Measurements from ENCODE around the gene MAST4.

DNA sequence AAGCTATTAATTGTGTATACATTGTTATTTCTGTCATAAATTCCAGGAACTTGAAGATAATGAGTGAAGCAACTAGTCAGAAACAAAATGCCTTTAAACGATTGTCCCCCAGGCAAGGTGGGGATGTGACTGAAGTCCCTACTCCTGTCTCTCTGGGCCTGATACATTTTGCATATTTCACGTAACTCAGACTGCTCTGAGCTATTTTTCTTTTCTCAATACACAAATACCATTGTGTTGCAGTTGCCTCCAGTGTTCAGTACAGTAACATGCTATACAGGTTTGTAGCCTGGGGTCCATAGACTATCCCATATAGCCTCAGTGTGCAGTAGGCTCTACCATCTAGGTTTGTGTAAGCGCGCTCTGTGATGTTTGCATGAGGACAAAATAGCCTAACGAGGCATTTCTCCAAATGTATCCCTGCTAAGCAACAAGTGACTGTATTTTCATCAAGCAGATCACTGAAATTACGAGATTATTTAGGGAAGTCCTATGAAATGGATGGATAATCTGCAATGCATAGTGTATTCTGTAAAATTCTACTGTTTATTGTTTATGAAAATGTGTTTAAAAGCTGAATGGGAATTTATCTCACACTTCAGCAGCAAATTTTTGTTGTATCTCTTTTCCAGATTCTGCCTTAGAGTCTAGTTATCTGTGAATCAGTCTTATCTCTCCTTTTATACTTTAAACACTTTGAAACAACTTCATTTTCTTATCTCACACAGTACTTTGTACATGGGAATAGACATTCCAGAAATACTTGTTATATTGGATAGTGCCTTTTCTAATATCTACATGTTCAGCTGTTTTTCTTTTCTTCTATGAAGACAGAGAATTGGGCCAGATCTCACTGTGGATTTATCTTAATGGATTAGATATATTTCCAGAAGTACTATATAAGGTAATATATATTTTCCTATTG lies 449.9 kb downstream of the MAST4 start:
- TF ChIP-seq, protein P1, sequence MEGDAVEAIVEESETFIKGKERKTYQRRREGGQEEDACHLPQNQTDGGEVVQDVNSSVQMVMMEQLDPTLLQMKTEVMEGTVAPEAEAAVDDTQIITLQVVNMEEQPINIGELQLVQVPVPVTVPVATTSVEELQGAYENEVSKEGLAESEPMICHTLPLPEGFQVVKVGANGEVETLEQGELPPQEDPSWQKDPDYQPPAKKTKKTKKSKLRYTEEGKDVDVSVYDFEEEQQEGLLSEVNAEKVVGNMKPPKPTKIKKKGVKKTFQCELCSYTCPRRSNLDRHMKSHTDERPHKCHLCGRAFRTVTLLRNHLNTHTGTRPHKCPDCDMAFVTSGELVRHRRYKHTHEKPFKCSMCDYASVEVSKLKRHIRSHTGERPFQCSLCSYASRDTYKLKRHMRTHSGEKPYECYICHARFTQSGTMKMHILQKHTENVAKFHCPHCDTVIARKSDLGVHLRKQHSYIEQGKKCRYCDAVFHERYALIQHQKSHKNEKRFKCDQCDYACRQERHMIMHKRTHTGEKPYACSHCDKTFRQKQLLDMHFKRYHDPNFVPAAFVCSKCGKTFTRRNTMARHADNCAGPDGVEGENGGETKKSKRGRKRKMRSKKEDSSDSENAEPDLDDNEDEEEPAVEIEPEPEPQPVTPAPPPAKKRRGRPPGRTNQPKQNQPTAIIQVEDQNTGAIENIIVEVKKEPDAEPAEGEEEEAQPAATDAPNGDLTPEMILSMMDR (IDR thresholded peaks at IDR 0.05; ENCODE audit: low read depth, low read length), result no peak
- TF ChIP-seq EZH2phosphoT487 (IDR thresholded peaks at IDR 0.05; ENCODE audit: low read depth), result no peak

Measured in OCI-LY3 (cell line).